GM18519 (cell line): ENCODE data around the gene OR4D1.
"Not testable (repeated sequence)": the region's sequence is repeated elsewhere in the genome, so short reads cannot be mapped to it uniquely, and the experiment has no call there.

Experiments used
- ATAC-seq: cut with Tn5 transposase; IDR thresholded peaks from one replicate; pipeline ENCODE4 v1.9.1; 2021; ENCODE audit warnings: mild to moderate bottlenecking, moderate library complexity; ENCODE audit not compliant: unreplicated experiment, low FRiP score

OR4D1 gene

GRCh38 chr17:58147930-58148434 lies at the start of gene OR4D1:
Gene OR4D1, plus strand, starts transcription at chr17:58148384. Its CDS starts 6,770 bp downstream, at chr17:58155154.
- ATAC-seq: no peak

GRCh38 chr17:58100506-58100905 lies 47.7 kb upstream of the OR4D1 start:
- ATAC-seq: no peak

GRCh38 chr17:58101898-58102297 lies 46.3 kb upstream of the OR4D1 start:
- ATAC-seq: not testable (repeated sequence)

GRCh38 chr17:58105093-58105492 lies 43.1 kb upstream of the OR4D1 start:
- ATAC-seq: no peak

GRCh38 chr17:58107306-58107705 lies 40.9 kb upstream of the OR4D1 start:
- no peak for ATAC-seq

GRCh38 chr17:58109197-58109596 lies 39.0 kb upstream of the OR4D1 start:
- no peak for ATAC-seq

- no peak for ATAC-seq
These were observed 38.2 kb upstream of the OR4D1 start for GRCh38 chr17:58110012-58110411.

GRCh38 chr17:58111676-58112075 lies 36.5 kb upstream of the OR4D1 start:
- ATAC-seq: no peak

- ATAC-seq: no peak
These were observed 35.1 kb upstream of the OR4D1 start for GRCh38 chr17:58112970-58113631.

- ATAC-seq: no peak
These were observed 34.2 kb upstream of the OR4D1 start for GRCh38 chr17:58113947-58114346.

GRCh38 chr17:58117382-58117781 lies 30.8 kb upstream of the OR4D1 start:
- no peak for ATAC-seq

GRCh38 chr17:58119491-58119890 lies 28.7 kb upstream of the OR4D1 start:
- ATAC-seq: no peak

GRCh38 chr17:58120195-58120822 lies 27.9 kb upstream of the OR4D1 start:
- ATAC-seq: no peak

GRCh38 chr17:58121925-58122324 lies 26.3 kb upstream of the OR4D1 start:
- no peak for ATAC-seq

GRCh38 chr17:58127846-58128245 lies 20.3 kb upstream of the OR4D1 start:
- no peak for ATAC-seq

- not testable (repeated sequence) for ATAC-seq
These were observed 15.5 kb upstream of the OR4D1 start for GRCh38 chr17:58132697-58133096.

GRCh38 chr17:58136669-58137279 lies 11.4 kb upstream of the OR4D1 start:
- ATAC-seq: no peak

- no peak for ATAC-seq
These were observed 6.7 kb upstream of the OR4D1 start for GRCh38 chr17:58141505-58141904.

GRCh38 chr17:58143335-58143734 lies 4.8 kb upstream of the OR4D1 start:
- ATAC-seq: not testable (repeated sequence)

- ATAC-seq: no peak
These were observed 3.4 kb upstream of the OR4D1 start for GRCh38 chr17:58144801-58145200.

- ATAC-seq: no peak
These were observed 425 bp downstream of the OR4D1 start for GRCh38 chr17:58148609-58149008.

GRCh38 chr17:58150394-58150793 lies 2.2 kb downstream of the OR4D1 start:
- ATAC-seq: no peak
